A172 (cell line): ENCODE data around the gene KIAA1217. TPM values are rescaled to one million over a fixed set of nuclear protein-coding genes. Genes with fewer than 3 reads are reported as not detected.

Experiments used
- DNase-seq: peaks from one replicate; pipeline ENCODE4 v3.0.0-alpha.2; 2015; ENCODE audit warnings: low spot score
- total RNA-seq: library from RNA; depleted of rRNA; stranded (reverse); fragments of >200 nt; shearing (Covaris generic); gene quantifications from 2 replicates; pipeline ENCODE4 v1.2.3, GENCODE V29; 2014

KIAA1217 gene
- total RNA-seq, 1 experiment from 2014 or later: 4.7 TPM

GRCh38 chr10:24496906-24497305, 288.0 kb downstream of the KIAA1217 start:
- no peak for DNase-seq

GRCh38 chr10:24501056-24501711, 292.2 kb downstream of the KIAA1217 start:
- no peak for DNase-seq

DNA sequence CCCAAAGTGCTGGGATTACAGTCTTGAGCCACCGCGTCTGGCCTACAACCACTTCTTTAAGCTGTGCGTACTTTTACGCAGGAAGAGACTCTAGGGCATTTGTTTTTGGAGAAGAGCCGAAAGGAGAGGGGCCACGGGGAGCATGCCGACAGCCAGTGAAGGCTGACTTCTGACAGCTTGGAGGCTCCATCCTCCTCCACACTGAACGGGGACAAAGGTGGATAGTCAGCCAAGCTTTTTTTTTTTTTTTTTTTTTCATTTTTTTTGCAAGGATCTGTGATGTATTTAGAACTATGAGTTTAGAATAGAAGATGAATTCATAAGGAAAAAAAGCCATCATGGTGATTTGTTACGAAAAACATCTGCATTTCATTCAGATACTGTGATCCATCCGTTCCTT, 293.1 kb downstream of the KIAA1217 start:
- no peak for DNase-seq

DNA sequence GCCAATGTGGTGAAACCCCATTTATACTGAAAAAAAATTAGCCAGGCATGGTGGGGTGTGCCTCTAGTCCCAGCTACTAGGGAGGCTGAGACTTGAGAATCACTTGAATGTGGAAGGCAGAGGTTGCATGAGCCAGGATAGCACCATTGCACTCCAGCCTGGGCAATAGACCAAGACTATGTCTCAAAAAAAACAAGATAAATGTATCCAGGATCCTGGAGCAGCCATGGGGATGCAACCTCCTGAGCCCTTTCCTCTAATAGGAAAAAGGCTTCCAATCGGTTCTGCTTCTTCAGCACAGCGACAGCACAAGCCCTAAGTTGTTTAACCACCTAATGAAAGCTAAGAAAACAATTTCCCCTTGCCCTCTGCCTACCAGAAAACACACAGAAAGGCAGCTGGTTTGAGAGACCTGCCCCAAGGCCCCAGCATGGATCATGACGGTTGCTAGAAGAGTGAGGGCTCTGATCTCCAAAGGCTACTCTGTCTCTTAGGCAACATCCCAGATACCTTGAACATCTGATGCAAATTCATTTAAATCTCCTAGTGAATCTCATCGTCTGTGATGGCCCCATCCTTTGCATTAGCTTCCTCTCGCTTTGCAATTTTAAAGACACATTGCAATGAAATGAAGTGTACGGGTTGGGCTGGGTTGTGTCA, 294.0 kb downstream of the KIAA1217 start:
- DNase-seq: no peak

- DNase-seq: peak; percentile 64
Observed at GRCh38 chr10:24503461-24504320, 294.8 kb downstream of the KIAA1217 start.

DNA sequence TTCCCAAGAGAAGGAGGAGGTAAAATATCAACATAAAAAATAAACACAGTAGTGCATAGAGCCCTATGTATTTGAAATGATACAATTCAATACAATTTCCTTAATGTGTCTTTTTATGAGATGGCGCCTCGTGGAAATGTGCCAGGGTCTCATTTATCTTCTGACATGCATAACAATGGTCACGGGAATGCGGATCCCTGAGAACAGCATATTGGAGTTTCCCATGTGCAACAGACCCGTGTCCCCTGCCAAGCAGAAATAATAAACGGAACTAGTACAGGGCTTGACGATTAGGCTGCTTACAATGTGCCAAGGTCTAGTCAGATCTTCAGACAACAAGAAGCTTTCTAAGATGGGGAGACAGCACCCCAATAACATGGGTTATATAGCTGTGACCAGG, 296.8 kb downstream of the KIAA1217 start:
- DNase-seq: no peak

GRCh38 chr10:24513155-24513554, 304.2 kb downstream of the KIAA1217 start:
- DNase-seq: peak; percentile 23

DNA sequence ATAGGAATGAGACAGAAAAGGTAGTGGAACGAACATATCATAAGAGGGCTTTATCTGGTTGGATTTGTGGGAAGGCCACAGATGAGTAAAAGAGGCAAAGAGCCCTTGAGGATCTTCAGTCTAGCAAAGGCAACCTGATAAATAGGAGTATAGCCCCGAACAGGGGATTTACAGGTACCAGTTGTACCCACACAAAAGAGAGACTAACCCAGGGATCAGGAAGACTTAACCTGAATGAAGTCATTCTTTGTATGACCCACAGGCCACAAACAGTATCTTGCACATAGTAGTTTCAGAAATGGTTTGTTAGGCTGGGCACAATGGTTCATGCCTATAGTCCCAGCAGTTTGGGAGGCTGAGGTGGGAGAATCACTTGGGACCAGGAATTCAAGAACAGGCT, 306.5 kb downstream of the KIAA1217 start:
- DNase-seq: no peak

GRCh38 chr10:24518411-24518810, 309.5 kb downstream of the KIAA1217 start:
- no peak for DNase-seq

GRCh38 chr10:24518981-24519597, 310.2 kb downstream of the KIAA1217 start:
- DNase-seq: peak; percentile 63

DNA sequence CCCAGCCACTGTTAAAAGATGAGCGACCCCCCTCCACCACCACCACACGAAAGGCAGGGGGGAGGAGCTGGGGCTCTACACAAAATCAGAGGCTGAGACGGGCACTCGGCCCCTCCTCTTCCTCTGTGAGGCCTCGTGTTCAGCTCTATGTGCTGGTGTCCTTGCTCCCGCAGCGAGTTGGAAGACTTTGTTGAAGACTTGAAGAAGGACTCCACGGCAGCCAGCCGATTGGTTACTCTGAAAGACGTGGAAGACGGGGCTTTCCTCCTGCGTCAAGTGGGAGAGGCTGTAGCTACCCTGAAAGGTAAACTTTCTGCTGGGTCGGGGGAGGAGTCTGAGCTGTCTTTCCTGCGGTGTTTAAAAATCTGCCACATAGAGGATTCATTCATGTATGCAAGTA, 311.0 kb downstream of the KIAA1217 start:
- no peak for DNase-seq

DNA sequence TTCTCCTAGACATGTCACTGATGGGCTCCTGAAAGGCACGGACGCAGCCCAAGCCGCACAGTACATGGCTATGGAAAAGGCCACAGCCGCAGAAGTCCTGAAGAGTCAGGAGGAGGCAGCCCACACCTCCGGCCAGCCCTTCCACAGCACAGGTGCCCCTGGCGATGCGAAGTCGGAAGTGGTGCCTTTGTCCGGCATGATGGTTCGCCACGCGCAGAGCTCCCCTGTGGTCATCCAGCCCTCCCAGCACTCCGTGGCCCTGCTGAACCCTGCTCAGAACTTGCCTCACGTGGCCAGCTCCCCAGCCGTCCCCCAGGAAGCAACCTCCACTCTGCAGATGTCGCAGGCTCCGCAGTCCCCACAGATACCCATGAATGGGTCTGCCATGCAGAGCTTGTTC, 315.4 kb downstream of the KIAA1217 start:
- no peak for DNase-seq

DNA sequence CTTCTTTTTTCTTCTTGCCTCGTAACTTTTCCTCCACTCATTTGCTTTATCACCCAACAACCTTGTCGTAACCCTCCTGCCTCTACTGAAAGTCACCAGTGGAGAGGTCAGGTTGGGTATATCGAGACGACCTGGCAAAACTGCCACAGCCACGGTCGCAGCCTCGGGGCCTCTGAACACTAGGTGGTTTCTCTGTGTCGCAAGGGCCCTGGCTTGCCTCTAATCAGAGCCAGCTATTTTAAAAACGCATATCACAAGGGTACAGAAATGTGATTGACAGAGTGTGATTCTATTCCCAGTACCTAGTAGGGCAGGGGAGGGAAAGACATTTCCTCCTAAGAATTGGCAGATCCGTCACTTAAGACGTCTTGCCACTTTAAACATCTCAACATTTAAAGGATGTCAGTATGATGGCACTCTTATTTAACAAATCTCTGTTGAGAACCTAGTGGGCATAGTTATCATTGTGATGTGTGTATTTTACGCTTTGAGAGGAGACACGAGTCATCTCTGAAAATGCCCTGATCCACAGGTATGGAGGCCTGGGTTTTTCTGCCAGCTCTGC, 317.2 kb downstream of the KIAA1217 start:
- DNase-seq: no peak

DNA sequence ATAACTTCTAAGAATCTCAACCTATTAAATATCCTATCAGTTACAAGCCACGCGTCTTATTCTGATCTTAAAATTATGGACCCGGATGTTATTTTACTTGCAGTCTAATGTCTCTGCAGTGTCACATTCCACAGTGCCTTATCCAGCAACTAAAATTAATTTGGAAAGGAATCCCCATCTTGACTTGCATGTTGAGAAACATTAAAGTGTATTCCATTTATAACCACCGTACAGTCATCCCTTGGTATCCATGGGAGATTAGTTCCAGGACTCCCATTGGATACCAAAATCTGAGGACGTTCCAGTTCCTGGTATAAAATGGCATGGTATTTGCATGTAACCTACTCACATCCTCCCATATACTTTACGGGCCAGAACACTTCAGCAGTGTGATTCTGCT, 320.0 kb downstream of the KIAA1217 start:
- no peak for DNase-seq

DNA sequence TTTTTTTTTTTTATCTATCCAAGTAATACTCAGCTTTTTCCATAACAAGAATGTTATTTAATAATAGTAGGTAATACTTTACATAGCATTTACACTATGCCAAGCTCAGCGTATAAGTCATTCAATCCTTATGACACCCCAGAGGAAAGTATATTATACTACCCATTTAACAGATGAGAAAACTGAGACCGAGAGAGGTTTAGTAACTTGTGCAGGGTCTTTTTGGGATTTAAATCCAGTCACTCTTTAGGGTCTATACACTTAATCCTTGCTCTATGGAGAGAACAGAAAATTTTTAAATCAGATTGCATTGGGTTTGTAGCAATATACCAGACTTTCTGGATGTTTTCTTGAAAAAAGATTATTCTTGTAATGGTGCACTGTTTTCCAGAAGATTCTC, 322.5 kb downstream of the KIAA1217 start:
- DNase-seq: no peak

DNA sequence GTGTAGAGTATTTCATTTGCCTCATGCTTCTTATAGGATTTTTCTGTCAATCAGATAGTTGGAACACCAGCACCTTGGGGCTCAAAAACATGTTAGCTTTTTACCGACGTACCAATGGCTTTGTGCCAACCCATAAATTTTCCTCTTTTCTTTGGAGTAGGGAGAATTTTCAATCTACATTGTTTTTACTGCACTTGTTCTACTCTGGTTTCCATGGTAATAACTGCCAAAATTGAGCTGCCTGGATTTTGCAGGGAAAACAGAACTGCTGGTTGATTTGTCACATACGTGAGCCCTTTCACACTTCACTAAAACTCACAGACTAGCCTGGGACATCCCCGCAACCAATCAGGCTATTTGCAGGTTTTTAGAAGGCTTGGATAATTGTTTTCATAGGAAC, 325.0 kb downstream of the KIAA1217 start:
- DNase-seq: no peak

DNA sequence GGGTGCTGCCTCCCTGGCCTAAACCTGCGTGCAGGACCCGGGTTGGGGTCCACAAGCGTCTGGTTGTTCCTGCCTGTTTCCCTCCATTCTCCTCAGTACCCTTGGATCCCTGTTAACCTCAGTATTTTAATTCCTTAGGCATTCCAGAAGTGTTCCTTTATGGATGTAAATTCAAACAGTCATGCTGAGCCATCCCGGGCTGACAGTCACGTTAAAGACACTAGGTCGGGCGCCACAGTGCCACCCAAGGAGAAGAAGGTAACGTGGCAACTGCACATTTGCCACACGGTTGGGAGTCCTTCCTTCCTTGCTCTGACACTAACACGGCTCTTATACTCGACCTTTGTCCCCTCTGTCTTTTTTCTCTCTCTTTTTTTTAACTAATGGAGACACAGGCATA, 327.7 kb downstream of the KIAA1217 start:
- no peak for DNase-seq

DNA sequence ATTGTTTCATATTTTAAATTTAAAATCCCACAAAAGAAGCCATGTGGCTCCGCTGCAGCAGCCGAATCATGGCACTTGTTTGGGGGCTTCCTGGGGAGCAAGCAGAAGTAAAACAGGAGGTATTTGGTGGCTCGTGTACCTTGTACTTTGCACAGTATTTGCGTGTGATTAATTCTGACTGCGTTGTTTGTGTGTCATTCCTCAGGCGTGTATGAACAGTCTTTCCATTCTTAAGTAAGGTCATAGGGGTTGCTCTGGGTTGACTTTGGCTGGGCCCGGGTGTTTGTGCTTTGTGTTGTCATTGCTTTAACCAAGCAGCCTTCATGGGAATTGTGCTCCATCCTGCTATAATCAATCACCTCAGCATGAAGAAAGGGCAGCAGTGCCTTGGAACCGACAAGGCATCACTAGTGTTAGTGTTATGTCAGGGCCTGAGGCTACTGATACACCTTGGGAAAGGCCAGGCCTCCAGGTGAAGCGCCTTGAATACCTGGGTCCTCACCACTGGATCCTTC, 332.4 kb downstream of the KIAA1217 start:
- DNase-seq: no peak

DNA sequence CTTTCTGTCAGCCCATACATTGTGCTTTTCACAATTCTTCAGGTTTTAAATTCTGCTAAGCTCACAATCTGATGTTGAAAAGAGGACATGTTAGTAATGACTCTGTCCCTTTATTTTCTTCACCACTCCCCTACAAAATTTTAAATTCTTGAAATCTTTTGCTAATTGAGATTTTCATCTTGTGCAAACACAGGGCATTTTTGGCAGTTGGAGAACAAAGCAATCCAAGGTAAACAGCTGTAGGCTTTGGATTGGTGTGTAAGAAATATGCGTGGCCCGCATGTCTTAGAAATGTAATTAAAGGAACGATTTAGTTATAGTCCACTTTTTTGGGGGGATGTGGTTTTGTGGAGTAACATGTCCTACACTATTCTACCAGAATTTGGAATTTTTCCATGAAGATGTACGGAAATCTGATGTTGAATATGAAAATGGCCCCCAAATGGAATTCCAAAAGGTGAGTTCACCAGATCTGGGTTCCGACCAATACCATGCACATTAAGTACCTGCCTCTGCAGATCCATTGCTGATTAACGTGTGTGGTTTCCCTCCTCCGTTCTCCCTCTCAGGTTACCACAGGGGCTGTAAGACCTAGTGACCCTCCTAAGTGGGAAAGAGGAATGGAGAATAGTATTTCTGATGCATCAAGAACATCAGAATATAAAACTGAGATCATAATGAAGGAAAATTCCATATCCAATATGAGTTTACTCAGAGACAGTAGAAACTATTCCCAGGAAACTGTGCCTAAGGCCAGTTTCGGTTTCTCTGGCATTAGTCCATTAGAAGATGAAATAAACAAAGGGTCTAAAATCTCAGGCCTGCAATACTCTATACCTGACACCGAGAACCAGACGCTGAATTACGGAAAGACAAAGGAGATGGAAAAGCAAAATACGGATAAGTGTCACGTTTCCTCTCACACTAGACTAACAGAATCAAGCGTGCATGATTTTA, 333.7 kb downstream of the KIAA1217 start:
- no peak for DNase-seq

GRCh38 chr10:24544776-24545175, 335.8 kb downstream of the KIAA1217 start:
- no peak for DNase-seq

DNA sequence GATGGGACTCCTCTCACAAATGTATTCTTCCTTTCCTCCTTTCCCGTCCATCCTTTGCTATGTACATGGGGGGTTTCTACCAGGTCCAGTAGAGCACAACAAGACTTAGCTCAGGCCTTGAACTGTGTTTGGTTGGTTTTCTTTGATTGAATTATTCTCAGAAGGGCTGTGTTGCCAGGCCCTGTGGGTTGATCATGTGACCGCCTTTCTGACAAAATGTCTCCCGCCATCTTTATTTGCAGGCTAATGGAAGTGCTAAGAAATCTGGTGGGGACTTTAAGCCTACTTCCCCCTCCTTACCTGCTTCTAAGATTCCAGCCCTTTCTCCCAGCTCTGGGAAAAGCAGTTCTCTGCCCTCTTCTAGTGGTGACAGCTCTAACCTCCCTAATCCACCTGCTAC, 336.6 kb downstream of the KIAA1217 start:
- no peak for DNase-seq
